Thymus (tissue), 11 donors: ENCODE measurements around the gene UBE2S. TPM values are rescaled to one million over a fixed set of nuclear protein-coding genes. Genes with fewer than 3 reads are reported as not detected.
"Not testable (repeated sequence)": the region's sequence is repeated elsewhere in the genome, so short reads cannot be mapped to it uniquely, and the experiment has no call there.

Experiments
- DNase-seq, 9 donors: peaks; one replicate each; pipeline ENCODE4 v3.0.0-alpha.2; 2013; ENCODE audit warnings: low spot score in 9 of 9, low read depth in 6 of 9, missing footprints in 1 of 9
- H3K27ac ChIP-seq, 2 donors: one replicate each; pipeline ENCODE4 v1.5.1; 2013; ENCODE audit warnings: control low read depth in 1 of 2, low read depth in 1 of 2, low read length in 1 of 2, mild to moderate bottlenecking in 1 of 2, moderate library complexity in 1 of 2
- H3K27me3 ChIP-seq, 2 donors: one replicate each; pipeline ENCODE4 v1.5.1; 2013; ENCODE audit warnings: low read length in 1 of 2; ENCODE audit not compliant: control insufficient read depth in 2 of 2, insufficient read depth in 1 of 2
- H3K36me3 ChIP-seq, 2 donors: one replicate each; pipeline ENCODE4 v1.5.1; 2013; ENCODE audit warnings: low read length in 1 of 2, mild to moderate bottlenecking in 1 of 2, moderate library complexity in 1 of 2; ENCODE audit not compliant: control insufficient read depth in 2 of 2, insufficient read depth in 2 of 2
- H3K4me1 ChIP-seq, 2 donors: one replicate each; pipeline ENCODE4 v1.5.1; 2013; ENCODE audit warnings: low read length in 2 of 2; ENCODE audit not compliant: control insufficient read depth in 2 of 2, insufficient read depth in 2 of 2
- H3K4me3 ChIP-seq, 2 donors: one replicate each; pipeline ENCODE4 v1.5.1; 2013; ENCODE audit warnings: low read length in 2 of 2, control low read depth in 1 of 2, mild to moderate bottlenecking in 1 of 2
- H3K9me3 ChIP-seq, 2 donors: one replicate each; pipeline ENCODE4 v1.5.1; 2013; ENCODE audit warnings: low read length in 1 of 2, mild to moderate bottlenecking in 1 of 2; ENCODE audit not compliant: control insufficient read depth in 2 of 2, insufficient read depth in 1 of 2
- WGBS: extraction: QIAGEN DNeasy Blood & Tissue Kit; methylation state at CpG from one replicate; pipeline ENCODE4 v1.1.7; 2013; 5-methylcytosine and 5-hydroxymethylcytosine counted together
- polyA plus RNA-seq: library from polyadenylated mRNA; stranded (reverse); fragments of 200-250 nt; gene quantifications from one replicate; pipeline ENCODE4 v1.2.3, GENCODE V29; 2013
- total RNA-seq: library from RNA; stranded (reverse); fragments of 120-200 nt; gene quantifications from one replicate; pipeline ENCODE4 v1.2.4, GENCODE V29; 2013
- donor health status: healthy.

Gene UBE2S
- total and polyA plus RNA-seq, 2 donors: 14.6 to 120 TPM

GRCh38 chr19:55419103-55419502 is 11.5 kb upstream of the UBE2S start:
- Histone ChIP-seq H3K27me3 (no peaks in the 10 kb centered on the region), H3K4me1 (peaks cover 40 to 44% of the 10 kb centered on the region in 2 donors), H3K27ac (no peak overlapping the region), H3K9me3 (peaks cover 0 to 10% of the 10 kb centered on the region in 2 donors), H3K36me3 (no peaks in the 10 kb centered on the region), H3K4me3 (no peak overlapping the region)
- peak in 3 of 9 donors; percentile 26 to 68 (median 65) for DNase-seq
- 11% methylated on average over 5 of the region's 5 CpGs for WGBS

- H3K4me1 ChIP-seq: peaks cover 40 to 44% of the 10 kb centered on the region in 2 donors
- H3K4me3 ChIP-seq: no peak overlapping the region
- H3K36me3 ChIP-seq: no peaks in the 10 kb centered on the region
- peaks cover 0 to 10% of the 10 kb centered on the region in 2 donors for H3K9me3 ChIP-seq
- WGBS: 45% methylated on average over 7 of the region's 7 CpGs
- H3K27me3 ChIP-seq: no peaks in the 10 kb centered on the region
- H3K27ac ChIP-seq: no peak overlapping the region
- DNase-seq: peak in 7 of 9 donors; percentile 34 to 81 (median 62)
Observed at GRCh38 chr19:55418185-55418584, 10.6 kb upstream of the UBE2S start.

- peaks cover 5 to 16% of the 10 kb centered on the region in 2 donors for H3K36me3 ChIP-seq
- H3K27ac ChIP-seq: no peak overlapping the region
- over 99% methylated on average over 2 of the region's 2 CpGs for WGBS
Observed at GRCh38 chr19:55410168-55410567, 2.6 kb upstream of the UBE2S start.

GRCh38 chr19:55409179-55409578 is 1.6 kb upstream of the UBE2S start:
- H3K27ac ChIP-seq, H3K27me3 ChIP-seq, H3K4me3 ChIP-seq, DNase-seq: not testable (repeated sequence)
- Histone ChIP-seq H3K4me1 (peaks cover 17 to 26% of the 10 kb centered on the region in 2 donors), H3K36me3 (peaks cover 11 to 22% of the 10 kb centered on the region in 2 donors), H3K9me3 (peaks cover 1 to 18% of the 10 kb centered on the region in 2 donors)
- WGBS: 91% methylated on average over 8 of the region's 8 CpGs

More at GRCh38 chr19:55410168-55410567, 2.6 kb upstream of the UBE2S start:
- Histone ChIP-seq H3K9me3 (peaks cover 1 to 18% of the 10 kb centered on the region in 2 donors), H3K4me1 (peaks cover 17 to 26% of the 10 kb centered on the region in 2 donors), H3K27me3 (no peaks in the 10 kb centered on the region), H3K4me3 (no peak overlapping the region)
- DNase-seq: no peak

GRCh38 chr19:55408533-55408872 is 915 bp upstream of the UBE2S start:
- DNase-seq: no peak
- 72% methylated on average over 9 of the region's 9 CpGs for WGBS
- Histone ChIP-seq H3K9me3 (peaks cover 1 to 18% of the 10 kb centered on the region in 2 donors), H3K4me1 (peaks cover 17 to 26% of the 10 kb centered on the region in 2 donors), H3K27ac (peak overlapping the region; percentile 95 to 99), H3K36me3 (peaks cover 16 to 26% of the 10 kb centered on the region in 2 donors), H3K4me3 (peak overlapping the region; percentile 36 to 43), H3K27me3 (no peaks in the 10 kb centered on the region)

GRCh38 chr19:55407800-55408532 is 378 bp upstream of the UBE2S start:
- peaks cover 1 to 18% of the 10 kb centered on the region in 2 donors for H3K9me3 ChIP-seq
- peaks cover 21 to 32% of the 10 kb centered on the region in 2 donors for H3K36me3 ChIP-seq
- H3K4me3 ChIP-seq: peak overlapping the region; percentile 54 to 85
- H3K4me1 ChIP-seq: peaks cover 17 to 26% of the 10 kb centered on the region in 2 donors
- DNase-seq: peak; percentile 95 to 99 (median 98)
- peak overlapping the region; percentile 99 to 100 for H3K27ac ChIP-seq
- WGBS: under 1% methylated on average over 72 of the region's 72 CpGs
- no peaks in the 10 kb centered on the region for H3K27me3 ChIP-seq

GRCh38 chr19:55406826-55407549 is 600 bp downstream of the UBE2S start:
- WGBS: 17% methylated on average over 35 of the region's 35 CpGs
- peaks cover 17 to 26% of the 10 kb centered on the region in 2 donors for H3K4me1 ChIP-seq
- H3K27ac ChIP-seq: peak overlapping the region; percentile 85 to 100
- peaks cover 31 to 42% of the 10 kb centered on the region in 2 donors for H3K36me3 ChIP-seq
- peak overlapping the region; percentile 69 to 85 for H3K4me3 ChIP-seq
- DNase-seq: peak in 4 of 9 donors; percentile 18 to 39 (median 31)
- H3K27me3 ChIP-seq: no peaks in the 10 kb centered on the region
- H3K9me3 ChIP-seq: peaks cover 1 to 18% of the 10 kb centered on the region in 2 donors

- 91% methylated on average over 14 of the region's 14 CpGs for WGBS
- Histone ChIP-seq H3K36me3 (peaks cover 38 to 46% of the 10 kb centered on the region in 2 donors), H3K4me1 (peaks cover 17 to 26% of the 10 kb centered on the region in 2 donors), H3K9me3 (peaks cover 1 to 18% of the 10 kb centered on the region in 2 donors), H3K27me3 (no peaks in the 10 kb centered on the region), H3K4me3 (peak overlapping the region; percentile 69 to 85), H3K27ac (no peak overlapping the region)
- no peak for DNase-seq
Observed at GRCh38 chr19:55406091-55406825, 1.3 kb downstream of the UBE2S start.
